ENCODE measurements around the gene TCF7.

TCF7 gene

GRCh38 chr5:134131578-134132350 is 17.3 kb downstream of the TCF7 start:
- no peak for DNase-seq

GRCh38 chr5:134132372-134133187 is 18.1 kb downstream of the TCF7 start:
- DNase-seq: no peak

- DNase-seq: no peak
These were observed 18.9 kb downstream of the TCF7 start for GRCh38 chr5:134133188-134133994.

GRCh38 chr5:134133995-134134541 is 19.6 kb downstream of the TCF7 start:
- no peak for DNase-seq

GRCh38 chr5:134135091-134135655 is 20.7 kb downstream of the TCF7 start:
- no peak for DNase-seq

- no peak for DNase-seq
These were observed 21.7 kb downstream of the TCF7 start for GRCh38 chr5:134136221-134136631.

- DNase-seq: no peak
These were observed 22.3 kb downstream of the TCF7 start for GRCh38 chr5:134136771-134137170.

- no peak for DNase-seq
These were observed 24.2 kb downstream of the TCF7 start for GRCh38 chr5:134138416-134139376.

- DNase-seq: no peak
These were observed 24.9 kb downstream of the TCF7 start for GRCh38 chr5:134139377-134139851.

- DNase-seq: no peak
These were observed 25.5 kb downstream of the TCF7 start for GRCh38 chr5:134139891-134140469.

- DNase-seq: peak; percentile 70
These were observed 26.2 kb downstream of the TCF7 start for GRCh38 chr5:134140530-134141201.

- no peak for DNase-seq
These were observed 27.0 kb downstream of the TCF7 start for GRCh38 chr5:134141331-134142050.

- DNase-seq: no peak
These were observed 27.6 kb downstream of the TCF7 start for GRCh38 chr5:134142052-134142451.

GRCh38 chr5:134142806-134143205 is 28.3 kb downstream of the TCF7 start:
- no peak for DNase-seq

GRCh38 chr5:134143431-134143830 is 28.9 kb downstream of the TCF7 start:
- DNase-seq: no peak

- DNase-seq: no peak
These were observed 29.8 kb downstream of the TCF7 start for GRCh38 chr5:134143944-134144941.

GRCh38 chr5:134145041-134145757 is 30.7 kb downstream of the TCF7 start:
- no peak for DNase-seq
